Body of pancreas (tissue), 4 donors: Measurements from ENCODE around the gene PDE7B.

Source experiments
- POLR2A ChIP-seq, 3 donors: fragments of 450-650 bp; IDR thresholded peaks; one replicate each; pipeline ENCODE4 v1.6.1; 2016; ENCODE audit warnings: antibody characterized with exemption in 3 of 3, mild to moderate bottlenecking in 2 of 3
- TF ChIP-seq, protein P1 (sequence below), 7 experiments: fragments of 450-650 bp in 4 of 7; fragments of 200-600 bp in 3 of 7; sonication (generic) in 3 of 7; IDR thresholded peaks; one replicate each; pipeline ENCODE4 v1.5.1; 2016 to 2019; ENCODE audit warnings: antibody characterized with exemption in 7 of 7

DNA sequence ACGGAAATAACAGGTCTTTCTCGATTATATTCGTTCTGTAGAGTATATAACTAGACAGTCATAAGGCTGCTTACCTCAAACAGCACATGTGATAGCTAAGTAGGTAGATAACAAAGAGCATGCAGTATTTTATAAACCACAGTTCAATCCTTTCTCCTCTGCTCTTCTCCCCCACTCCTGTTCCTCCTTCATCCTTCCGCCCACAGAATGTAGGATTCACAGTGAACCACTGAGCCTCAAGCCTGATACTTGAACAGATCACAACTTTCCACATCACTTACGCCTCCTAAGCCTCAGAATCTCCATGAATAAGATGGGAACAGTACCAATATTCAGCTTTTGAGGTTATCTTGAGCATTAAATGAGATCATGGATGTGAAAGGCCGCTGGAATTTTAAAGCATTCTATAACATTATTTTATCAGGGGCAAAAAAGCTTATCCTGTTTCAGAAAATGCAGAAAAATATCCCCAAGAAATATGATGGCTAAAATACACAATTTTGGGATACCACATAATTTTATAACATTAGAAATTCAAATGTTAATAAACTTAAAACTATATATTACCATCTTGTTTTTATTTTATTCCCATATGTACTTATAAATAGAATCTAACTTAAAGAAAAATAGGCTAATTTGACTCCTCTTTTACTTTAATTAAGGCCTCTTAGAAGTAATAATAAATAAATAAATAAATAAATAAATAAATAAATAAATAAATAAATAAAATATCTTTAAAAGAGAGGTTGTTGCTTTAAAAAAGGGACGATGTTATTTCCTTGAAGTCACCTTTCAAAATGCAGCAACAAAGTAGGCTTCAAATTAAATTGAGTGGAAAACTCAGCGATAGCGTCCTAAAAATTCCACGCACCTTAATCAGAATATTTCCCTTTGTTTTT, 365.3 kb downstream of the PDE7B start:
- TF ChIP-seq, protein P1, sequence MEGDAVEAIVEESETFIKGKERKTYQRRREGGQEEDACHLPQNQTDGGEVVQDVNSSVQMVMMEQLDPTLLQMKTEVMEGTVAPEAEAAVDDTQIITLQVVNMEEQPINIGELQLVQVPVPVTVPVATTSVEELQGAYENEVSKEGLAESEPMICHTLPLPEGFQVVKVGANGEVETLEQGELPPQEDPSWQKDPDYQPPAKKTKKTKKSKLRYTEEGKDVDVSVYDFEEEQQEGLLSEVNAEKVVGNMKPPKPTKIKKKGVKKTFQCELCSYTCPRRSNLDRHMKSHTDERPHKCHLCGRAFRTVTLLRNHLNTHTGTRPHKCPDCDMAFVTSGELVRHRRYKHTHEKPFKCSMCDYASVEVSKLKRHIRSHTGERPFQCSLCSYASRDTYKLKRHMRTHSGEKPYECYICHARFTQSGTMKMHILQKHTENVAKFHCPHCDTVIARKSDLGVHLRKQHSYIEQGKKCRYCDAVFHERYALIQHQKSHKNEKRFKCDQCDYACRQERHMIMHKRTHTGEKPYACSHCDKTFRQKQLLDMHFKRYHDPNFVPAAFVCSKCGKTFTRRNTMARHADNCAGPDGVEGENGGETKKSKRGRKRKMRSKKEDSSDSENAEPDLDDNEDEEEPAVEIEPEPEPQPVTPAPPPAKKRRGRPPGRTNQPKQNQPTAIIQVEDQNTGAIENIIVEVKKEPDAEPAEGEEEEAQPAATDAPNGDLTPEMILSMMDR (IDR thresholded peaks at IDR 0.05) = no peak
- TF ChIP-seq POLR2A (IDR thresholded peaks at IDR 0.05) = no peak
